GM12878 (cell line): ENCODE data around the gene CDH2.

Experiments used
- BRCA1 ChIP-seq: IDR thresholded peaks from 2 replicates; pipeline ENCODE4 v1.6.1; 2011; ENCODE audit warnings: low read depth, low read length, improper control_type of control experiment
- CHD1 ChIP-seq: IDR thresholded peaks from 2 replicates; pipeline ENCODE4 v1.6.1; 2012; ENCODE audit warnings: low read depth, low read length, improper control_type of control experiment
- EZH2 ChIP-seq: IDR thresholded peaks from 2 replicates; pipeline ENCODE4 v1.6.1; 2012; ENCODE audit warnings: low read depth, mild to moderate bottlenecking, control low read depth, inconsistent platforms, low read length, borderline replicate concordance; ENCODE audit not compliant: control insufficient read depth
- FOXK2 ChIP-seq: fragments of 450-650 bp; IDR thresholded peaks from 2 replicates; pipeline ENCODE4 v1.6.1; 2017; ENCODE audit warnings: mild to moderate bottlenecking, moderate library complexity
- MXI1 ChIP-seq: fragments of 150-350 bp; IDR thresholded peaks from 2 replicates; pipeline ENCODE4 v1.6.1; 2011; ENCODE audit warnings: low read depth, mild to moderate bottlenecking, inconsistent platforms, low read length, improper control_type of control experiment
- RCOR1 ChIP-seq: conservative IDR thresholded peaks from 2 replicates; pipeline ENCODE4 v1.6.1; 2012; ENCODE audit warnings: low read depth, low read length, improper control_type of control experiment
- SREBF2 ChIP-seq: IDR thresholded peaks from 2 replicates; pipeline ENCODE4 v1.6.1; 2012; ENCODE audit warnings: mild to moderate bottlenecking, low read length

DNA sequence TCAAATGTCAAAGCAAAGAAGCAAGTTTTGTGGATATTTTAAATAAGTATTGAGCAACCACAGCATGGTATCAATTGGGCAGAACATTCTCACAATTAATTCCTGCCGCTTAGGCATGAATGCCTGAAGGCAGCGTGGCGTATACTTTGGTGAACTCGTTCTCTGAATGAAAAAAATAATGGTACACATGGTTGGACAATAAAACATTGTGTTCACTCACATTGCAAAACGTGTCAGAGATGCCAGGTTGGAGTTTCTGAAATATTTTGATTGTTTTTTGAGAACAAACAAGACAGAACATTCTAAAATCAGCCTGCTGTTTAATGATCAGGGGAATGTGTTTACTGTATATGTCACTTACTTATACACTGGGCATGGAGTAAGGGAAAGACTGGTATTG lies 254.2 kb downstream of the CDH2 start:
- TF ChIP-seq EZH2 (no peak), MXI1 (no peak), CHD1 (no peak), BRCA1 (no peak), FOXK2 (no peak), RCOR1 (no peak), SREBF2 (no peak)
